PC-3 (cell line): Measurements from ENCODE around the gene MYL5.

Source experiments
- EZH2 ChIP-seq: fragments of 300-600 bp; sonication (generic); IDR thresholded peaks from one replicate; pipeline ENCODE4 v1.6.1; 2017; ENCODE audit warnings: antibody characterized with exemption, mild to moderate bottlenecking, low read length; ENCODE audit not compliant: unreplicated experiment
- EZH2phosphoT487 ChIP-seq: fragments of 300-600 bp; sonication (generic); IDR thresholded peaks from 2 replicates; pipeline ENCODE4 v1.6.1; 2018; ENCODE audit warnings: mild to moderate bottlenecking, antibody characterized with exemption, low read length, borderline replicate concordance
- TF ChIP-seq, protein P1 (sequence below): fragments of 300-600 bp; sonication (generic); conservative IDR thresholded peaks from 2 replicates; pipeline ENCODE4 v1.5.1; 2017; ENCODE audit warnings: antibody characterized with exemption, low read depth, mild to moderate bottlenecking, low read length

- TF ChIP-seq, protein P1, sequence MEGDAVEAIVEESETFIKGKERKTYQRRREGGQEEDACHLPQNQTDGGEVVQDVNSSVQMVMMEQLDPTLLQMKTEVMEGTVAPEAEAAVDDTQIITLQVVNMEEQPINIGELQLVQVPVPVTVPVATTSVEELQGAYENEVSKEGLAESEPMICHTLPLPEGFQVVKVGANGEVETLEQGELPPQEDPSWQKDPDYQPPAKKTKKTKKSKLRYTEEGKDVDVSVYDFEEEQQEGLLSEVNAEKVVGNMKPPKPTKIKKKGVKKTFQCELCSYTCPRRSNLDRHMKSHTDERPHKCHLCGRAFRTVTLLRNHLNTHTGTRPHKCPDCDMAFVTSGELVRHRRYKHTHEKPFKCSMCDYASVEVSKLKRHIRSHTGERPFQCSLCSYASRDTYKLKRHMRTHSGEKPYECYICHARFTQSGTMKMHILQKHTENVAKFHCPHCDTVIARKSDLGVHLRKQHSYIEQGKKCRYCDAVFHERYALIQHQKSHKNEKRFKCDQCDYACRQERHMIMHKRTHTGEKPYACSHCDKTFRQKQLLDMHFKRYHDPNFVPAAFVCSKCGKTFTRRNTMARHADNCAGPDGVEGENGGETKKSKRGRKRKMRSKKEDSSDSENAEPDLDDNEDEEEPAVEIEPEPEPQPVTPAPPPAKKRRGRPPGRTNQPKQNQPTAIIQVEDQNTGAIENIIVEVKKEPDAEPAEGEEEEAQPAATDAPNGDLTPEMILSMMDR = no peak
- TF ChIP-seq EZH2phosphoT487 = no peak
- TF ChIP-seq EZH2 = no peak
Observed at GRCh38 chr4:718460-718859, 44.1 kb downstream of the MYL5 start.
